IPS-15b (cell line): ENCODE results near the gene CCDC91.

Experiments used
- H3K27me3 ChIP-seq: one replicate; pipeline ENCODE4 v1.6.1; 2013; ENCODE audit warnings: low read length; ENCODE audit not compliant: control insufficient read depth, insufficient read depth
- H3K36me3 ChIP-seq: one replicate; pipeline ENCODE4 v1.6.1; 2013; ENCODE audit warnings: low read length; ENCODE audit not compliant: control insufficient read depth, insufficient read depth
- H3K4me1 ChIP-seq: one replicate; pipeline ENCODE4 v1.6.1; 2013; ENCODE audit warnings: mild to moderate bottlenecking, low read length; ENCODE audit not compliant: control insufficient read depth, insufficient read depth
- H3K4me3 ChIP-seq: one replicate; pipeline ENCODE4 v1.5.1; 2013; ENCODE audit warnings: low read depth, low read length
- H3K9ac ChIP-seq: one replicate; pipeline ENCODE4 v1.6.1; 2013; ENCODE audit warnings: low read depth, mild to moderate bottlenecking, low read length
- H3K9me3 ChIP-seq: one replicate; pipeline ENCODE4 v1.6.1; 2013; ENCODE audit warnings: mild to moderate bottlenecking, low read length; ENCODE audit not compliant: control insufficient read depth, insufficient read depth

Gene CCDC91

DNA sequence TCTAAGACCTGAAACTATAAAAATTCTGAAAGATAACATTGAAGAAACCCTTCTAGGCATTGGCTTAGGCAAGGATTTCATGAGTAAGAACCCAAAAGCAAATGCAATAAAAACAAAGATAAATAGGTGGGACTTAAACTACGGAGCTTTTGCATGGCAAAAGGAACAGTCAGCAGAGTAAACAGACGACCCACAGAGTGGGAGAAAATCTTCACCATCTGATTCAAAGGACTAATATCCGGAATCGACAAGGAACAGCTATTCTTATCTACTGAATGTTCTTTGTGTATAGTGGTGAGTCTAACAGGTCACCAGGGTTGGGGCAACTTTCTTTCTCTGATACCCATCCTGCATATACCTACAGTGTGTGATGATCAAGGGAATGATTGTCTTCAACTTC, 198.6 kb downstream of the CCDC91 start:
- H3K9me3 ChIP-seq = no peaks in the 10 kb centered on the region
- H3K9ac ChIP-seq = no peak overlapping the region
- H3K4me3 ChIP-seq = peak overlapping the region; percentile 5
- peaks cover 21% of the 10 kb centered on the region for H3K4me1 ChIP-seq
- H3K36me3 ChIP-seq = no peaks in the 10 kb centered on the region
- H3K27me3 ChIP-seq = no peaks in the 10 kb centered on the region

DNA sequence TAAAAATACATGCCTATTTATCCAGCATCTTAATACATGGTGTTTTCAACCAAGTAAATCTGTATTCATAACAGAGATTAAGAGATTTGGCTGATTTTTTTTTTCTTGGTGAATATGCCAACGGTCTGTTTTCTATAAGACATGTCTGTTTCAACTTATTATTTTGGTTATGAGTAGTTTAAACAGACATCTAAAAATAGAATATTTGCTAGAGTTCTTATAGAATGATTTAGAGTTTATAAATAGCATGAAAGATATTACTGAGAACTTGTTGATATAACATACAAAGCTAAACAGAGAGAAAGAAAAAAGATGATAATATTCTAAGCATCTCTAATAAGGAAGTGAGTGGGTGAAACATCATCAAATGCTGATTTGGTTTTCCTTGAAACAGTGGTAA, 199.9 kb downstream of the CCDC91 start:
- Histone ChIP-seq H3K36me3 (no peaks in the 10 kb centered on the region), H3K9me3 (no peaks in the 10 kb centered on the region), H3K27me3 (no peaks in the 10 kb centered on the region), H3K4me3 (no peak overlapping the region), H3K4me1 (peaks cover 21% of the 10 kb centered on the region), H3K9ac (no peak overlapping the region)

DNA sequence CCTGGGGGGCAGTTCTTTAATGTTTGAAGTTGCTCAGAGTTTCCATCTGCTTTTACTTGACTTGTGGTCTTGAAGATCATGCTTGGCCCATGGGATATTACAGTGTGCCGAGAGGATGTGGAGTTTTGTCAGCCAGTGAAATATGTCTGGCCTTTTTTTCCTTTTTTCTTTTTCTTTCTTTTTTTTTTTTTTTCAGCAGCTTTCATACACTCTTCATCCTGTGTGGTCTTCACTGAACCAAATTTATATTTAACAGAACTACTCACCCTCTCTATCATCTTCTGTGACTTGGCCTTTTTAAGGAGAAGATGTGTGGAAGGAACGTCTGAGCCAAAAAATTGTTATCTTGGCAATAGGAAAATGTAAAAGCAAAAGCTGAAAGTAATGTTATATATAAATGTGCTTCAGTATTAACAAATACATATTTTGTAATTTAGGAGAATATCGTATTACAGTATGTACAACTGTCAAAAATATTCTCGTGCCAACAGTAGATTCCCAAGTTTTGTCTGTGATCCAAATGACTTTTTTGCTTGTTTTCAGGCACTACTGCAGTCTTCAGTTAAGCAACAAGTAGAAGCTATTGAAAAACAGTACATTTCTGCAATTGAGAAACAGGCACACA, 200.6 kb downstream of the CCDC91 start:
- Histone ChIP-seq H3K9ac (no peak overlapping the region), H3K4me1 (peaks cover 21% of the 10 kb centered on the region), H3K9me3 (no peaks in the 10 kb centered on the region), H3K27me3 (no peaks in the 10 kb centered on the region), H3K4me3 (no peak overlapping the region), H3K36me3 (no peaks in the 10 kb centered on the region)

DNA sequence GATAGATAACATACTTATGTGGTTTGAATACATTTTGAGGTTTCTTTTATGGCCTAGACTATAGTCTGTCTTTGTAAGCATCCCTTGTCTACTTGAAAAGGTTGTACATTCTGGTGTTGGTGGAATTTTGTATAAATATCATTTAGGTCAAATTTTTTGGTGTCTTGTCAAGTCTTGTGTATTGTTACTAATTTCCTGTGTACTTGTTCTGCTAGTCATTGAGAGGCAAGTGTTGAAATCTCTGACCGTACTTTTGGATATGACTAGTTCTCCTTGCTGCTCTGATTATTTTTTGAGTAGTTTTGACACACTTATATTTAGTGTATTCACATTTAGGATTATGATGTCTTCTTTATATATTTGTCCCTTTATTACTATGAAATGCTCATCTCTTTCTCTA, 219.6 kb downstream of the CCDC91 start:
- no peaks in the 10 kb centered on the region for H3K27me3 ChIP-seq

DNA sequence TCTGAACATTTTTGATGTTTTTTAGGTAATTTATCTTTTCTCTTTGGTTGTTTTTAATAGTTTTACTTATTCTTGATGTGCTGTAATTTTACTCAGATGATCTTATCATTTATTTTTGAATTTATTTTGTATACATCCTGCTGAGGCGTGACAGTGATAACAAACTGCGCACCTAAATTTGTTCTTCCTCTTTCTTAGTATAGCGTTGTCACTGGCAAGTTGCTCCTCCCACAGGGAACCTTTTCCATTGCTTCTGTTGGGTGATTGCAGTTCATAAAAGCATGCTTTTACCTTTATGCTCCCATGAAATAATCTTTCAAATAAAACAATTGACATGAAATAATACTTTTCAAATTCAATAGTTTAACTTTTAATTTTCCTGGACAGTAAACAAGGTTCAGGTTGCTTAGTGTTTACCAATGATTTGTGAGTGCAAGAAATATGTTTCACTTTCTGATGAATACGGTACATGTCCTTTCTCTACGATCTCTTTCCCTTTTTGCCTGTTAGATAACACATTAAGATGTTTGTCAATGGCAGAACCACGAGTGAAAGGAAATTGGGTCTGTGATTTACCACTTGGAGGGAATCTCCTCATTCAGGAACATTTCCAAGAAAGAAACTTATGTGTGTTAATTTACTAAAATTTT, 223.3 kb downstream of the CCDC91 start:
- H3K4me1 ChIP-seq = peaks cover 7% of the 10 kb centered on the region
- H3K27me3 ChIP-seq = no peaks in the 10 kb centered on the region
- H3K9ac ChIP-seq = no peak overlapping the region
- H3K9me3 ChIP-seq = no peaks in the 10 kb centered on the region
- H3K36me3 ChIP-seq = no peaks in the 10 kb centered on the region
- H3K4me3 ChIP-seq = no peak overlapping the region

More for the DNA sequence above, 219.6 kb downstream of the CCDC91 start:
- H3K9me3 ChIP-seq = no peaks in the 10 kb centered on the region
- H3K9ac ChIP-seq = no peak overlapping the region
- H3K4me1 ChIP-seq = no peaks in the 10 kb centered on the region
- H3K36me3 ChIP-seq = no peaks in the 10 kb centered on the region
- no peak overlapping the region for H3K4me3 ChIP-seq

DNA sequence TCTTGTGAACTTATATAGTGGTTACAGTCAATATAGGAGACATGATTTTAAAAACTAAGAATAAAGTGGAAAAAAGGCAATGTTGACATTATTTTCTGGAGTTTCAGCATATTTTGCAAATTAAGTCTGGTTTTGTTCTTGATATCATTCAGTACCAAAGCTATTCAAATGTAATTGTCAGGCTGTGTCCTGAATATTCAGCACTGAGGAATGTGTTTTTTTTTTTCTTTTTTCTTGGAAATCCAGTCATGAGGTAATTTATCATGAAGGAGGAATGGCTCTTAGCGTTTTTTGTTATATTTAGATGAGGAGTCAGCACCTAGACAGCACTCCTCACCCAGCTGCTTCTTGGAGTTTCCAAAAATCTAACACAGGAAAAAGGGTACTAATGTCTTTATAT, 225.5 kb downstream of the CCDC91 start:
- H3K27me3 ChIP-seq = no peaks in the 10 kb centered on the region
- peaks cover 7% of the 10 kb centered on the region for H3K4me1 ChIP-seq
- H3K36me3 ChIP-seq = no peaks in the 10 kb centered on the region
- no peak overlapping the region for H3K9ac ChIP-seq
- H3K9me3 ChIP-seq = no peaks in the 10 kb centered on the region
- H3K4me3 ChIP-seq = no peak overlapping the region

DNA sequence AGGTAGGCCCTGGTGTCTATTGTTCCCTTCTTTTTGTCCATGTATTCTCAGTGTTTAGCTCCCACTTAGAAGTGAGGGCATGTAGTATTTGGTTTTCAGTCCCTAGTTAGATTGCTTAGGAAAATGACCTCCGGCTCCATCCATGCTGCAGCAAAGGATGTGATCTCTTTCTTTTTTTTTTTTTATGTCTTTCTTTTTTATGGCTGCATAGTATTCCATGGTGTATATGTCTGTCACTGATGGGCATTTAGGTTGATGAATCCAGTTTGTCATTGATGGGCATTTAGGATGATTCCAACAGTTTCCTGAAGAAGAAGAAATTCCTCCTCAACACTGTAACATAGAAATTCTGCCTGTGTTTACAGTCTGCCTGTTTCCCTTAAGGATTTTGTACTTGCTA, 231.1 kb downstream of the CCDC91 start:
- no peaks in the 10 kb centered on the region for H3K36me3 ChIP-seq
- H3K9me3 ChIP-seq = no peaks in the 10 kb centered on the region
- H3K9ac ChIP-seq = no peak overlapping the region
- no peak overlapping the region for H3K4me3 ChIP-seq
- no peaks in the 10 kb centered on the region for H3K27me3 ChIP-seq
- peaks cover 3% of the 10 kb centered on the region for H3K4me1 ChIP-seq

DNA sequence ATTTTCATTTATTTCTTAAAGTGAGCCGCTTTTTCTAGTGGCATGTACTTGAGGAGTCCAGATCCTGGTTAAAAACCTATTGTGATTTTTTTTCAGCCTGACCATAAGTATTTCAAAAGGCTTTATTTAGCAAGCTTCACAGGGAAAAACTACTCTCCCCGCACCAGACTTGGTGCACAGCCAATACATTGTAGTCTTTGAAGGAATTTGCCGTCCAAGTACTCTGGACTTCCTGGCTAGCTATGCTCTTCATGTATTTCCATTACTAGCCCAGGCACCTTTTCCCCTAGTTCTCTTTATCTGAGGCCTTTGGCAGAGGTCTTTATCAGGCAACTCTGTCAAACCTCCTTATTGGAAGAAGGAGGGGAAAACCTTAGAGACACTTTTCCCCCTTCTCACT, 234.7 kb downstream of the CCDC91 start:
- H3K9ac ChIP-seq = no peak overlapping the region
- no peaks in the 10 kb centered on the region for H3K9me3 ChIP-seq
- H3K27me3 ChIP-seq = no peaks in the 10 kb centered on the region
- H3K4me3 ChIP-seq = no peak overlapping the region
- H3K4me1 ChIP-seq = no peaks in the 10 kb centered on the region
- no peaks in the 10 kb centered on the region for H3K36me3 ChIP-seq

DNA sequence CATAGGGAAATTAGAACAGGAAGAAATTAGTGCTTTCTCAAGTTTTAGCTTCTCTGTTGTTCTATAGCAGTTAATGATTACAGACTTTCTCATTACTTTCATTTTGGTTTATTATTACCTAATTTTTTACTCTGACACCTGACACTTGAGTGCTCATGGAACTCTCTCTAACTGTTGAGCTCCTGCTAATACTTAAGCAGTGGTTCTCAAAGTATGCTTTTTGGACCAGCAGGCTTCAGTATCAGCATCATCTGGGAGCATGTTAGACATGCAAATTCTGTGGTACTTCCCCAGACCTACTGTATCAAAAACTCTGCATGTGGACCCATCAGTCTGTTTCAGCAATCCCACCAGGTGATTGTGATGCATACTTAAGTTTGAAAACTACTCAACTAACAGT, 235.3 kb downstream of the CCDC91 start:
- Histone ChIP-seq H3K9ac (no peak overlapping the region), H3K4me1 (no peaks in the 10 kb centered on the region), H3K4me3 (no peak overlapping the region), H3K36me3 (no peaks in the 10 kb centered on the region), H3K9me3 (no peaks in the 10 kb centered on the region), H3K27me3 (no peaks in the 10 kb centered on the region)

DNA sequence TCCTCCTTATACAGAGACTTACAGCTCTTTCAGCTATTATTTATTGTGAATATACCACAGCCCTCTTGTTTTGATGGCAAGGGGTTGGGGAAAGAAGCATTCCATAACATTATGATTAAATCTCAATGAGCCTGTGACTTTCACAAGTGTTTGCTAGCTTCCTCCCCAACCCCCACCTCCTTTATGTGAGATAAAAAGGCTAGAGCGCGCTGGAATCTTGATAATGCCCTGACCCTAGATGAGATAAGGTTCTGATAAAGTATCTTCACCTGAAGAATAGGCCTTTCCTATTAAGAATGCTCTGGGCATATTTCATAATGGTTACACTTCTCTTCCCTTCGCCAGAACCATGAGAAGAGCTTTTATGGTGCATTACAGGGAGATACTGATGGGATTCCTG, 236.8 kb downstream of the CCDC91 start:
- Histone ChIP-seq H3K4me3 (no peak overlapping the region), H3K4me1 (no peaks in the 10 kb centered on the region), H3K9ac (no peak overlapping the region), H3K36me3 (no peaks in the 10 kb centered on the region), H3K9me3 (no peaks in the 10 kb centered on the region), H3K27me3 (no peaks in the 10 kb centered on the region)

DNA sequence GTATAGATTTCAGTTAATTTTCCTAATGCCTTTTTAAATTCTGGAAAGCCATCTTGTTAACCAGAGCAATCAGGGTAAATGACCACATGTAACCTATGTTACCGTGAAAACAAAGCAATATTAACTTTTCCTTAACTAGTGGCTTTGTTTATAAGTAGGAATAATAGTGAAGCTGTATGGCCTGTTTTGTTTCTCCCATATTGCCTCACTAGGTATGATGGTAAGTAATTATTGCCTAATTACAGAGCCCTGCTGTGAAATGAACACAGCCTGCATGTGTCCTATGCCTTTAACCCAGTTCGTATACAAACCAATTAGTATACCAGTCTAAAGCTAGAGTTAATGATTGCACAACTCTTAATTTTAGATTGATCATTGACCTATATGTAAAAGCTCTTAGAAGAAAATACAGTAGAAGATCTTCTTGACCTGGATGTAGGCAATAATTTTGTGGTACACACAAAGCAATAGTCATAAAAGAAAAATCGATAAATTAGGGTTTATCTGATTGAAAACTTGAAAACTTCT, 249.9 kb downstream of the CCDC91 start:
- H3K9me3 ChIP-seq = no peaks in the 10 kb centered on the region
- no peaks in the 10 kb centered on the region for H3K4me1 ChIP-seq
- H3K4me3 ChIP-seq = no peak overlapping the region
- no peaks in the 10 kb centered on the region for H3K27me3 ChIP-seq
- H3K36me3 ChIP-seq = no peaks in the 10 kb centered on the region
- H3K9ac ChIP-seq = no peak overlapping the region

DNA sequence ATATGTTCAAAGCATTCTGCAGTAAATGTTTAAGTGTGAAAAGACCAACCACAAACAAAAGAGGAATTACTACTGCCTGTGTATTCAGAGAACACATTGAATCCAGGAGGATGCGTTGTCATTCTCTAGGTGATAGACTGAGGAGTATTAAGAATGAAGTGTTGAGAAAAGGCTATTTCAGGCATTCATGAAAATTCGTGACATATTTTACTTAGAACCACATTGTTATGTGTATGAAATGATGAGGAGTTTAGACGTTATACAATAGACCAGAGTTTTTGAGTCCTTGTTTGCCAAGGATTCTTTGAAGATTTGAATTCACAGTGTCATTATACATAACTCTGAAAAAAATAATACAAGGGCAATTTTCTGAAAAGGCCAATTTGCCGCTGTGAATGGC, 251.8 kb downstream of the CCDC91 start:
- H3K9me3 ChIP-seq = no peaks in the 10 kb centered on the region
- H3K4me1 ChIP-seq = no peaks in the 10 kb centered on the region
- H3K36me3 ChIP-seq = no peaks in the 10 kb centered on the region
- H3K4me3 ChIP-seq = no peak overlapping the region
- no peaks in the 10 kb centered on the region for H3K27me3 ChIP-seq
- H3K9ac ChIP-seq = no peak overlapping the region
